Dendritic cell treated with granulocyte-macrophage colony-stimulating factor and Interleukin-4, amounts not matched to agents 40 ng/mL and 50 ng/mL, for 4 days (primary cell): ENCODE measurements around the gene ST7.

ENCODE experiments used
- H3K27ac Mint-ChIP-seq: one replicate; pipeline ENCODE4 v1.8.0; 2022; ENCODE audit warnings: mild to moderate bottlenecking, mixed read lengths
- H3K27me3 Mint-ChIP-seq: one replicate; pipeline ENCODE4 v1.8.0; 2022; ENCODE audit warnings: mild to moderate bottlenecking, mixed read lengths
- H3K36me3 Mint-ChIP-seq: one replicate; pipeline ENCODE4 v1.8.0; 2022; ENCODE audit warnings: low read depth, mixed read lengths
- H3K4me1 Mint-ChIP-seq: one replicate; pipeline ENCODE4 v1.8.0; 2022; ENCODE audit warnings: low read depth, mixed read lengths
- H3K4me3 Mint-ChIP-seq: one replicate; pipeline ENCODE4 v1.8.0; 2022; ENCODE audit warnings: mild to moderate bottlenecking, moderate library complexity, mixed read lengths
- H3K9me3 Mint-ChIP-seq: one replicate; pipeline ENCODE4 v1.8.0; 2022; ENCODE audit warnings: mixed read lengths
- intact Hi-C: fragments of 100-400 bp; cut with micrococcal nuclease; formaldehyde crosslinking; loops from one replicate; pipeline ENCODE4 v1.15.0; 2022

The ST7 gene

GRCh38 chr7:117171106-117171505 lies 217.8 kb downstream of the ST7 start:
- Mint-ChIP-seq H3K27me3 (no peaks in the 10 kb centered on the region), H3K36me3 (peaks cover 29% of the 10 kb centered on the region), H3K27ac (no peak overlapping the region), H3K4me1 (peaks cover 5% of the 10 kb centered on the region), H3K9me3 (no peaks in the 10 kb centered on the region), H3K4me3 (no peak overlapping the region)
- intact Hi-C loops, result no loop called here

DNA sequence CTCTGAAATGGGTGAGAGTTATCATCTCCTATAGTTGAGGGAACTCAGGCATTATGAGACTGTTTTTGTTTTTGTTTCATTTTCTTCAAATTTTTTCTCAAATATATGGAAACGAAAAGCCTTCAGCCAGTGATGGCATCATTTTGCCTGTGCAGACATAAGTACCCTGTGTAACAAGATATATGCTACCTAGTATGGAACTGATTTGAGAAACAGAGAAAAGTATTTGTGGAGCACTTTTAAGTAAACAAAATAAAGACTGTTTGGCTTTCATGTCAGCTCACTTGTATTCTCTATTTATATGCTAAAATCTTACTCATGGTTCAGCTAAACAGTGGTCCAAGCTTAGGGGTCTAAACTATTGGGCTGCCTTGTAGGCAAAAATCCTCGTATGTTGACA lies 219.0 kb downstream of the ST7 start:
- H3K9me3 Mint-ChIP-seq, result no peaks in the 10 kb centered on the region
- H3K27ac Mint-ChIP-seq, result no peak overlapping the region
- peaks cover 29% of the 10 kb centered on the region for H3K36me3 Mint-ChIP-seq
- no peaks in the 10 kb centered on the region for H3K27me3 Mint-ChIP-seq
- H3K4me3 Mint-ChIP-seq, result no peak overlapping the region
- intact Hi-C loops, result no loop called here
- no peaks in the 10 kb centered on the region for H3K4me1 Mint-ChIP-seq

DNA sequence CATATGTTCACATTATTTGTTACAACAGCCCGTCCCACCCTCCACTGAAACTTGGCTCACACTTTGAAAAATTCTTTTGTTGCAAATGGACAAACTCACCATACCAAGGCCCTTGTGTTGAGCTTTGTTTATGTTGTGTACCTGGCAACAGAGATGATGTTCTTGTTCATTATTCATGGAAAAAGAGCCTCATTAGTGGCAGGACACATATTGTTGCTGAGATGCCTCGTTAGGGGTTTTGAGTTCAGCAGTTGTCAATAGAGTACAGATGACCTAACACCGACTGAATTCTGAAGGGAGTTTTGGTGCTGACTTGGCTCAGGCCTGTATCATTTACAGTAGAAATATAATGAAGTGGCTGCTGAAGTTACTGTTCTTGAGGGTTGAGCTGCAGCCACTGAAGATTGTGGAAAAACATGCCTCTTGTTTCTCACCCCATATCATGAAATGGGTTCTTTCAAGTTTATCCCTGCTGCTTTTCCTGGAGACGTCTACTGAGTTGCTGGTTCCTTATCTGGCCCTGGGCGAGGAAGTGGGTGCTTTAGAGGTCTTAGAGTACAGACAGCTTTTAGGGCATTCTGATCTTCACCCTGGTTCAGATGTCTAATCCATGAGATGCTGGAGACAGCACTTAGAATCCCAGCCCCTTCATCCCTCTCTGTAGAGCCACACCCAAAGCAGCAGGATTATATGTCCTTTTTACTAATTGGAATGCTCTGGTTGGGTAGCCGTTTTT lies 219.9 kb downstream of the ST7 start:
- H3K27me3 Mint-ChIP-seq, result no peaks in the 10 kb centered on the region
- H3K36me3 Mint-ChIP-seq, result peaks cover 29% of the 10 kb centered on the region
- intact Hi-C loops, result no loop called here
- no peak overlapping the region for H3K4me3 Mint-ChIP-seq
- no peaks in the 10 kb centered on the region for H3K4me1 Mint-ChIP-seq
- H3K9me3 Mint-ChIP-seq, result no peaks in the 10 kb centered on the region
- no peak overlapping the region for H3K27ac Mint-ChIP-seq

DNA sequence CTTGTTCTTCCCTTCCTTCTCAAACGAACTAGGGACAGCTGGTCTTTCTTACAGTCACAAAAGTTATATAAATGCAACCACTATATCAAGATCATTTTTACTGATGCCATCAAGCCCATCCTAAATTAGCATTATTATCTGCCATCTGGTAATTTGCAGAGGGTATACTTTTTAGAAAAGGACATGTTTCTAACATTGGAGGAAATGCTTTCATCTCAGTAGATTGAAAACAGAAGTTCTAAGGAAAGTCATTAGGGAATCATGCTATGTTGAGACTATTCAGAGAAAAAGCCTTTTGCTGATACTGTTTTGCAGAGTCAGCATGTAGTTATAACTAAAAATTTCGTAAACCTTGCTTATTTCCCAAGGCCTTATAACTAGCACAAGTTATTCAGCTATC lies 222.9 kb downstream of the ST7 start:
- Mint-ChIP-seq H3K9me3 (no peaks in the 10 kb centered on the region), H3K4me1 (no peaks in the 10 kb centered on the region), H3K36me3 (peaks cover 24% of the 10 kb centered on the region), H3K4me3 (no peak overlapping the region), H3K27me3 (no peaks in the 10 kb centered on the region), H3K27ac (no peak overlapping the region)
- intact Hi-C loops, result no loop called here

DNA sequence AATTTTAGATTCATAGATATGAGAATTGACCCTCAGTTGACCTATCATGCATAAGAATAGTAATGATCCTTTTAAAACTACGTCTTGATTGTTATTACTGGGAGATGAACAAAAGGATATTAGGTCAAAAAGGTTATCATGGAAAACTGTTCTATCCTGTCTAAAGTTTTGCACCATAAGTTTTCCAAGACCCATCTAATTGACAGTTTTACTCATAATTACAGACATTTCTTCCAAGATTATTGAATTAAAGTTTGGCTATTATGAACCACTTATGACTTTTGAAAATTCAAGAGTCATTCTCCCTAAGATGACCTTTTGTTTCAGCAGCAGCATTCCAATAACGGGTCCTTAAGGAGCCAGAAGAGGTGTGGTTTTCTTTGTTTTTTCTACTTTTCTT lies 225.3 kb downstream of the ST7 start:
- intact Hi-C loops, result no loop called here
- H3K4me3 Mint-ChIP-seq, result no peak overlapping the region
- no peaks in the 10 kb centered on the region for H3K27me3 Mint-ChIP-seq
- no peaks in the 10 kb centered on the region for H3K4me1 Mint-ChIP-seq
- H3K36me3 Mint-ChIP-seq, result peaks cover 15% of the 10 kb centered on the region
- no peak overlapping the region for H3K27ac Mint-ChIP-seq
- H3K9me3 Mint-ChIP-seq, result no peaks in the 10 kb centered on the region

GRCh38 chr7:117179701-117180100 lies 226.4 kb downstream of the ST7 start:
- H3K4me3 Mint-ChIP-seq, result no peak overlapping the region
- no peaks in the 10 kb centered on the region for H3K4me1 Mint-ChIP-seq
- no peaks in the 10 kb centered on the region for H3K9me3 Mint-ChIP-seq
- no peaks in the 10 kb centered on the region for H3K27me3 Mint-ChIP-seq
- peaks cover 13% of the 10 kb centered on the region for H3K36me3 Mint-ChIP-seq
- intact Hi-C loops, result no loop called here
- H3K27ac Mint-ChIP-seq, result no peak overlapping the region

GRCh38 chr7:117183729-117184128 lies 230.4 kb downstream of the ST7 start:
- intact Hi-C loops, result no loop called here
- no peak overlapping the region for H3K27ac Mint-ChIP-seq
- H3K4me3 Mint-ChIP-seq, result no peak overlapping the region
- no peaks in the 10 kb centered on the region for H3K9me3 Mint-ChIP-seq
- H3K27me3 Mint-ChIP-seq, result no peaks in the 10 kb centered on the region
- peaks cover 13% of the 10 kb centered on the region for H3K36me3 Mint-ChIP-seq
- no peaks in the 10 kb centered on the region for H3K4me1 Mint-ChIP-seq

DNA sequence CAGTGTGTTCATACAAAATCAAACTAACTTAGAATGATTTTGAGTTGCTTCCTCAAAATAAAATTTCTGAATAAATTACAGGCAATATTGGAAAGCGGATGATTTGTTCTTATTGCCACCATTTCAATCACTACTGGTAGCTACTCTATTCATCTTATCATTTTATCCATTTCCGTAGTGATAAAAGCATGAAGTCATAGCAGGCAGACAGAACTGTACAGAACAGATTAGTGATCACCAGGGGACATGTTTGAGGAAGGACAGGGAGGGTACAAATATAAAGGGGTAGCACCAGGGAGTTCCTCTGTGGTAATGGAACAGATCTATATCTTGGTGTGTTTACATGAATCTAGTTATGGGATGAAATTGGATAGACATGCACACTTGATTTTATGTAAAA lies 231.1 kb downstream of the ST7 start:
- H3K27me3 Mint-ChIP-seq, result no peaks in the 10 kb centered on the region
- intact Hi-C loops, result no loop called here
- no peaks in the 10 kb centered on the region for H3K4me1 Mint-ChIP-seq
- H3K36me3 Mint-ChIP-seq, result peaks cover 13% of the 10 kb centered on the region
- no peak overlapping the region for H3K4me3 Mint-ChIP-seq
- no peak overlapping the region for H3K27ac Mint-ChIP-seq
- H3K9me3 Mint-ChIP-seq, result no peaks in the 10 kb centered on the region

DNA sequence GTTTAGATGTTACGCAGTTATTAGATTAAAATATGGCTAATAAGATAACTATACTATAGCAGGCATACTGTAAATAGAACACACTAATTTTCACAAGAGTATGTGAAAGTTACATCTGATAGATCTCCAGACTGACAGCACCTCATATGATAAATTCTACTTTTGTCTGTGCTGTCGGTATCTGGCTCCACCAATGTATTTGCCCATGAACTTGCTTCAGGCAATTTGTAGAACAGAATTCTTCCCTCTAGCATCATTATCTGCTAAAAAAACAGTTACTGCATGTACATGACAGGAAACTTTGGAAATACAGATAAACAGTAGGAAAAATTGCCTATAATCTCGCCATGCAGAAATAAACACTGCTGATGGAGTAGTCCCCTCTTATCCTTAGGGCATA lies 231.8 kb downstream of the ST7 start:
- intact Hi-C loops, result no loop called here
- H3K9me3 Mint-ChIP-seq, result no peaks in the 10 kb centered on the region
- H3K36me3 Mint-ChIP-seq, result peaks cover 18% of the 10 kb centered on the region
- H3K27me3 Mint-ChIP-seq, result no peaks in the 10 kb centered on the region
- no peaks in the 10 kb centered on the region for H3K4me1 Mint-ChIP-seq
- H3K27ac Mint-ChIP-seq, result no peak overlapping the region
- no peak overlapping the region for H3K4me3 Mint-ChIP-seq

DNA sequence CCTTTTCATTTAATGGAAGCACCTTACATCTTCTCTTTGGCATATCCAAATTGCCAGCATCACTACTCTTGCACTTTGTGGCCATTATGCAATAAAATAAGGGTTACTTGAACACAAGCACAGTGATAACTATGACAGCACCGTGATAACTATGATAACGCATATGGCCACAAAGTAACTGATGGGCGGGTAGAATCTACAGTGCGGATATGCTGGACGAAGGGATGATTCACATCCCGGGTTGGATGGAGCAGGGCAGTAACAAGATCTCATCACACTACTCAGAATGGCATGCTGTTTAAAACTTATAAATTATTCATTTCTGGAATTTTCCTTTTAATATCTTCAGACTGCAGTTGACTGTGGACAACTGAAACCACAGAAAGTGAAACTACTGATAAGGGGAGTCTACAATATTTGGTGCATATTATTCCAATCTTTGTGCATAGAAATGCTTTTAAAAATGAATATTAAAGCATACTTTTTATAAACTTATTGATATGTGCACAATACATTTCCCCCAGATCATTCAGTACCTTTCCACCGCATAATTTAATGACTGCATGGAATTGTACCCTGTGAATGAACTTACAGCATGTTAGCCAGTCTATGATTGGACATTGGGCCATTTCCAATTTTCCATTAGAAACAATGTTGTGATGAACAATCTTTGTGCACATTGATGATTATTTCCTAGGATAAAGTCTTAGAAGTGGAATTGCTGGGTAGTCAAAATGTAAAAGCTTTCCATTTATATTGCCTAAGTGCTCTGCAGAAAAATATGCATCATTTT lies 233.1 kb downstream of the ST7 start:
- H3K27ac Mint-ChIP-seq, result no peak overlapping the region
- H3K36me3 Mint-ChIP-seq, result peaks cover 30% of the 10 kb centered on the region
- no peak overlapping the region for H3K4me3 Mint-ChIP-seq
- no peaks in the 10 kb centered on the region for H3K27me3 Mint-ChIP-seq
- no peaks in the 10 kb centered on the region for H3K9me3 Mint-ChIP-seq
- H3K4me1 Mint-ChIP-seq, result no peaks in the 10 kb centered on the region
- intact Hi-C loops, result no loop called here

- no peak overlapping the region for H3K27ac Mint-ChIP-seq
- H3K27me3 Mint-ChIP-seq, result no peaks in the 10 kb centered on the region
- H3K36me3 Mint-ChIP-seq, result peaks cover 26% of the 10 kb centered on the region
- H3K9me3 Mint-ChIP-seq, result no peaks in the 10 kb centered on the region
- H3K4me1 Mint-ChIP-seq, result no peaks in the 10 kb centered on the region
- intact Hi-C loops, result no loop called here
- H3K4me3 Mint-ChIP-seq, result no peak overlapping the region
Observed at GRCh38 chr7:117188376-117188775, 235.1 kb downstream of the ST7 start.

DNA sequence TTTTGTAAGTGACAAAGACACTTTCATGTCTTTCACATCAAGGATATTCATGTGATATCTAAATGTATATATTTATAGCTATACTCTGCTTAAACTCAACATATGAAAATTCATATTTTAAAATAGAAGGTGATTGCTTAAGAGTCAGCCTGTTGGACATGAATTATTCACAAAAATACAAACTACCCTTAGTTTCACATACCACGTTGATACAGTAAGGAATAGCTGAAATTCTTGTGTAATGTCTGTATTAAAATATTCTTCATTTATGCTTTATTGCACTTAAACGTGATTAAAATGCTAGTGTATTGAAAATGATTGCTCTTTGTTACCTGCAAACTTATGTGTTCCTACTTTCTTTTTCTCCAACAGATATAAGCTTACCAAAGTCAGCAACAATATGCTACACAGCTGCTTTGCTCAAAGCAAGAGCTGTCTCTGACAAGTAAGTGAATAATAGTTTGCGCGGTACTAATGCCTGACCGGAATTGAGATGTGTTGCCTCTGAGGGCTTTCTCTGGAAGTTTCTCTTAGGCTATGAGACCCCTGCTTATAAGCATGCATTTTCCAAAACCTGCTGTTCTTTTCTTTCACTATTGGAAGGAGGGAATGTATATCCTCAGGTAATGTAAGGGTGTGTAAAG lies 235.8 kb downstream of the ST7 start:
- Mint-ChIP-seq H3K4me1 (no peaks in the 10 kb centered on the region), H3K27ac (no peak overlapping the region), H3K4me3 (no peak overlapping the region), H3K27me3 (no peaks in the 10 kb centered on the region), H3K36me3 (peaks cover 24% of the 10 kb centered on the region), H3K9me3 (peaks cover 3% of the 10 kb centered on the region)
- intact Hi-C loops, result no loop called here

DNA sequence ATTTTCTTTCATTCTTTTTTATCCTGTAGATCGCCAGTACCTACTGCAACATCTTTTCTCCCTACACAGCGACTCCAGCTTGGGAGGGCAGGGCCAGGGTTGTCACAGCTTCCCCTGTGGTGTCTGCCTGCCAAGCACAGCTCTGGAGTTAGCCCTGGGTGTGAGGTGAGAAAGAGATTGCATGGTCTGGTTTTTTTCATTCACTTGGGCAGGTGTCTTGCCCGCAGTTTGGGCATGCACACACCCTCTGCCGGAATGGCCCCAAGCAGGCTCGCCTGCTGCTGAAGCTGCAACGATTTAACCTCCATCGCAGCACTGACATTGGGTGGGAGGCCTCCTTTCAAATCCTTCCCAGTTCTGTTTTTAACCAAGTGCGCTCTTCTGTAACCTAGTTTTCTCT lies 236.8 kb downstream of the ST7 start:
- Mint-ChIP-seq H3K27me3 (no peaks in the 10 kb centered on the region), H3K27ac (no peak overlapping the region), H3K36me3 (peaks cover 35% of the 10 kb centered on the region), H3K9me3 (peaks cover 14% of the 10 kb centered on the region), H3K4me3 (no peak overlapping the region), H3K4me1 (no peaks in the 10 kb centered on the region)
- intact Hi-C loops, result no loop called here

- H3K36me3 Mint-ChIP-seq, result peaks cover 42% of the 10 kb centered on the region
- no peak overlapping the region for H3K27ac Mint-ChIP-seq
- intact Hi-C loops, result no loop called here
- H3K9me3 Mint-ChIP-seq, result peaks cover 21% of the 10 kb centered on the region
- no peak overlapping the region for H3K4me3 Mint-ChIP-seq
- no peaks in the 10 kb centered on the region for H3K27me3 Mint-ChIP-seq
- no peaks in the 10 kb centered on the region for H3K4me1 Mint-ChIP-seq
Observed at GRCh38 chr7:117190746-117191435, 237.6 kb downstream of the ST7 start.
